Measurements from ENCODE around the gene NYNRIN. TPM values are rescaled to one million over a fixed set of nuclear protein-coding genes. Genes with fewer than 3 reads are reported as not detected.

NYNRIN gene
- total and polyA plus RNA-seq, 10 of the 15 experiments (the other 5 are each of a cell fraction or from before 2014, with no cell fraction given), result under 0.01 to 0.15 (median 0.01) TPM; not detected in 5

- TF ChIP-seq IKZF1 (conservative IDR thresholded peaks at IDR 0.05) (no peak), SIN3A (IDR thresholded peaks at IDR 0.05; ENCODE audit: low read depth, low read length) (no peak), USF2 (IDR thresholded peaks at IDR 0.05; ENCODE audit: borderline replicate concordance, low read depth, low read length) (no peak), WRNIP1 (IDR thresholded peaks at IDR 0.05; ENCODE audit: borderline replicate concordance, low read depth, low read length) (no peak), RCOR1 (conservative IDR thresholded peaks at IDR 0.05; ENCODE audit: low read depth, low read length) (no peak), NR2C2 (IDR thresholded peaks at IDR 0.05; ENCODE audit: borderline replicate concordance, control insufficient read depth, insufficient read length, low read depth) (no peak), ESRRA (IDR thresholded peaks at IDR 0.05; ENCODE audit: low read length) (no peak), CEBPZ (IDR thresholded peaks at IDR 0.05; ENCODE audit: low read depth, low read length) (no peak)
Observed at GRCh38 chr14:24409192-24409591, 10.4 kb downstream of the NYNRIN start (continued).

- Histone ChIP-seq H3K27me3 (replicated peaks in 1 of 2; ENCODE audit: control insufficient read depth in 2 of 2, insufficient read depth in 2 of 2, low read length in 1 of 2) (peaks cover 1 to 5% of the 10 kb centered on the region in 2 experiments; a peak in 2 of 4 replicates), H3K9me3 (replicated peaks; ENCODE audit: control insufficient read depth, insufficient read depth, low read length) (no peaks in the 10 kb centered on the region), H3K36me3 (ENCODE audit: control insufficient read depth in 2 of 2, insufficient read depth in 2 of 2, low read length in 1 of 2) (no peaks in the 10 kb centered on the region), H3K79me2 (ENCODE audit: control insufficient read depth, insufficient read depth, low read length) (no peaks in the 10 kb centered on the region), H3K4me2 (ENCODE audit: control insufficient read depth, insufficient read depth) (no peak overlapping the region), H2AFZ (ENCODE audit: control insufficient read depth, low read depth, low read length) (no peak overlapping the region), H3K9ac (ENCODE audit: control insufficient read depth, insufficient read depth, low read length) (no peak overlapping the region), H3K27ac (ENCODE audit: control insufficient read depth, insufficient read depth) (no peak overlapping the region), H4K20me1 (ENCODE audit: control insufficient read depth, insufficient read depth) (no peaks in the 10 kb centered on the region), H3K4me3 (no peak overlapping the region), H3K4me1 (ENCODE audit: control insufficient read depth, insufficient read depth, low read length) (no peaks in the 10 kb centered on the region)
- no TSS peak for BruUV-seq (replicated peaks)
- CTCF ChIA-PET, result interaction anchor here (1.0 to 2.4 kb wide), 7 partner anchors 12 to 77 kb away, joined by 3 to 19 read pairs (median 6); no protein-coding TSS in a partner anchor
- TF ChIP-seq POLR2AphosphoS2 (IDR thresholded peaks at IDR 0.05; ENCODE audit: low read depth, low read length) (no peak), SP1 (IDR thresholded peaks at IDR 0.05; ENCODE audit: low read depth, low read length) (no peak), TCF7 (IDR thresholded peaks at IDR 0.05; ENCODE audit: borderline replicate concordance) (no peak)
- ATAC-seq (no peak), DNase-seq (ENCODE audit: low read depth, low spot score) (no peak), FAIRE-seq (no peak)
- SMC1A ChIA-PET (ENCODE audit: uncharacterized antibody, unreplicated experiment), result interaction anchor here (0.7 to 4.1 kb wide), 6 partner anchors 9 to 44 kb away, joined by 3 to 17 read pairs (median 4); no protein-coding TSS in a partner anchor
- WGBS (ENCODE audit: insufficient coverage, insufficient replicate concordance, low lambda C conversion rate, missing lambda C conversion rate), result 28% methylated on average over 10 of the region's 10 CpGs
- in situ Hi-C loops (cut with MboI) (no loop called here), intact Hi-C loops (cut with micrococcal nuclease; ENCODE audit: unreplicated experiment) (loop anchor here (5.0 kb wide), 1 partner anchor 43 kb away; the partner anchor contains the start of gene NFATC4)
- RAD21 ChIA-PET (ENCODE audit: unreplicated experiment), result interaction anchor here (1.1 to 1.7 kb wide), 3 partner anchors 21 to 76 kb away, joined by 5 to 9 read pairs (median 6); no protein-coding TSS in a partner anchor
- POLR2A ChIA-PET, result no interaction called here
Observed at GRCh38 chr14:24409956-24410355, 11.2 kb downstream of the NYNRIN start.
